ENCODE data around the gene RSAD1. TPM values are rescaled to one million over a fixed set of nuclear protein-coding genes. Genes with fewer than 3 reads are reported as not detected.

Gene RSAD1
- total RNA-seq, 1 donor from 2014 or later, result 9.7 TPM

DNA sequence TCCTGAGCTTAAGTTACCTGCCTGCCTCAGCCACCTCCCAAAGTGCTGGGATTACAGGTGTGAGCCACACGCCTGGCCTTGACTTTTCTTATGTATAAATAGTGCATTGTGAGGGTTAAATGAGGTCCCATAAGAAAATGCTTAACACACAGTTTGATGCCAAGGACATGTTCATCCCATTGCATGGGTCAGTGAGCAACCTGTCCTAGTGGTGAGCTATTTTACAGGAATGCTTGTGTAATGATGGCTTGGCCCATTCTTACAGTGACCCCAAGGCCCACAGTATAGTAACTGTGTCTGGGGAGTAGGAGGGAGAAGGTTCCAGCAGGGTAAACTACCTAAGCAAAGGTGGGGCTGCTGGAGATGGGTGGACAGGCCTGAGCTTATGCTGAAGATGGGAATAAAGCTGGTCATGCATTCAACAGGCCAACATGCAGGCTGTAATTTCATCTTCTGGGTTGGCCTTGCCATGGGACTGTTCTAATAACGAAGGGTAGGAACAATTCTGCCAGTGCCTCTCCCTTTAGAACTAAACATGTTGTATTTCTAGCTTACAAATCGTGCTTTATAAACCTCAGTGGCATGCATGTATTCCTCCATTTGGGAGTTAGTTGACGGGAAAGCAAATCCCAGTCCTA lies 46.4 kb upstream of the RSAD1 start:
- Mint-ChIP-seq H3K4me1 (peaks cover 16% of the 10 kb centered on the region), H3K9me3 (no peaks in the 10 kb centered on the region)
- H3K9me3 ChIP-seq (ENCODE audit: low read depth), result no peaks in the 10 kb centered on the region

DNA sequence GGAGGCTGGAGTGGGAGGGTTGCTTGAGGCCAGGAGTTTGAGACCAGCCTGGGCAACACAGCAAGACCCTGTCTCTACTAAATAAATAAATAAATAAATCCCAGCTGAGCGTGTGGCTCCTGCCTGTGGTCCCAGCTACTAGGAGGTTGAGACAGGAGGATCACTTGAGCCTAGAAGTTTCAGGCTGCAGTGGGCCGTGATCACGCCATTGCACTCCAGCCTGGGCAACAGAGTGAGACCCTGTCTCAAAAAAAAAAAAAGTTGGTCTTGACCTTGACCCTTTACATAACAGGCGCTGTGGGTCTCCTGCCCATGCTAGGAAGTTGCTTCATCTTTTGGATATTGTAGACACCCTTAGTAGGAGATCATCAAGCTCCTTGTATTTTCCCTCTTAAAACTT lies 41.3 kb upstream of the RSAD1 start:
- H3K4me1 Mint-ChIP-seq, result no peaks in the 10 kb centered on the region
- no peak overlapping the region for H3K27ac Mint-ChIP-seq
- no peaks in the 10 kb centered on the region for H3K9me3 ChIP-seq (ENCODE audit: low read depth)
- H3K4me1 ChIP-seq, result no peaks in the 10 kb centered on the region
- TF ChIP-seq, protein P1, sequence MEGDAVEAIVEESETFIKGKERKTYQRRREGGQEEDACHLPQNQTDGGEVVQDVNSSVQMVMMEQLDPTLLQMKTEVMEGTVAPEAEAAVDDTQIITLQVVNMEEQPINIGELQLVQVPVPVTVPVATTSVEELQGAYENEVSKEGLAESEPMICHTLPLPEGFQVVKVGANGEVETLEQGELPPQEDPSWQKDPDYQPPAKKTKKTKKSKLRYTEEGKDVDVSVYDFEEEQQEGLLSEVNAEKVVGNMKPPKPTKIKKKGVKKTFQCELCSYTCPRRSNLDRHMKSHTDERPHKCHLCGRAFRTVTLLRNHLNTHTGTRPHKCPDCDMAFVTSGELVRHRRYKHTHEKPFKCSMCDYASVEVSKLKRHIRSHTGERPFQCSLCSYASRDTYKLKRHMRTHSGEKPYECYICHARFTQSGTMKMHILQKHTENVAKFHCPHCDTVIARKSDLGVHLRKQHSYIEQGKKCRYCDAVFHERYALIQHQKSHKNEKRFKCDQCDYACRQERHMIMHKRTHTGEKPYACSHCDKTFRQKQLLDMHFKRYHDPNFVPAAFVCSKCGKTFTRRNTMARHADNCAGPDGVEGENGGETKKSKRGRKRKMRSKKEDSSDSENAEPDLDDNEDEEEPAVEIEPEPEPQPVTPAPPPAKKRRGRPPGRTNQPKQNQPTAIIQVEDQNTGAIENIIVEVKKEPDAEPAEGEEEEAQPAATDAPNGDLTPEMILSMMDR (IDR thresholded peaks at IDR 0.05), result no peak
- TF ChIP-seq EZH2phosphoT487 (IDR thresholded peaks at IDR 0.05) (no peak), EZH2 (IDR thresholded peaks at IDR 0.05) (no peak)
- H3F3A ChIP-seq (ENCODE audit: low read depth), result no peaks in the 10 kb centered on the region
- H3K4me3 ChIP-seq, result no peak overlapping the region
- no peak overlapping the region for H3K27ac ChIP-seq
- H3K9ac ChIP-seq, result no peak overlapping the region
- no peak for DNase-seq (ENCODE audit: low spot score)
- no peaks in the 10 kb centered on the region for H3K36me3 ChIP-seq
- H3K9me3 Mint-ChIP-seq, result no peaks in the 10 kb centered on the region
- H4K20me1 ChIP-seq (ENCODE audit: low read depth), result no peaks in the 10 kb centered on the region
- H3K4me3 Mint-ChIP-seq, result no peak overlapping the region
- no peak overlapping the region for H3K4me2 ChIP-seq
- H3K27me3 Mint-ChIP-seq (ENCODE audit: insufficient read depth, low read depth), result no peaks in the 10 kb centered on the region
- no peaks in the 10 kb centered on the region for H3K79me2 ChIP-seq (ENCODE audit: low read depth)
- no peaks in the 10 kb centered on the region for H3K27me3 ChIP-seq
- no peak overlapping the region for H2AFZ ChIP-seq (replicated peaks)
- H3K36me3 Mint-ChIP-seq, result peaks cover 2% of the 10 kb centered on the region

More for the DNA sequence above, 46.4 kb upstream of the RSAD1 start:
- no peak overlapping the region for H3K27ac ChIP-seq
- TF ChIP-seq EZH2 (IDR thresholded peaks at IDR 0.05) (no peak), EZH2phosphoT487 (IDR thresholded peaks at IDR 0.05) (no peak)
- TF ChIP-seq, protein P1 (IDR thresholded peaks at IDR 0.05), result no peak
- H3K4me1 ChIP-seq, result no peaks in the 10 kb centered on the region
- H3K36me3 ChIP-seq, result no peaks in the 10 kb centered on the region
- H3K4me3 Mint-ChIP-seq, result no peak overlapping the region
- no peak overlapping the region for H3K9ac ChIP-seq
- H3K4me3 ChIP-seq, result no peak overlapping the region
- H3K27me3 ChIP-seq, result no peaks in the 10 kb centered on the region
- H3K79me2 ChIP-seq (ENCODE audit: low read depth), result no peaks in the 10 kb centered on the region
- H3K36me3 Mint-ChIP-seq, result peaks cover 2% of the 10 kb centered on the region
- no peak for DNase-seq (ENCODE audit: low spot score)
- no peaks in the 10 kb centered on the region for H3K27me3 Mint-ChIP-seq (ENCODE audit: insufficient read depth, low read depth)
- H3K4me2 ChIP-seq, result no peak overlapping the region
- H3F3A ChIP-seq (ENCODE audit: low read depth), result peaks cover 4% of the 10 kb centered on the region
- H3K27ac Mint-ChIP-seq, result no peak overlapping the region
- no peaks in the 10 kb centered on the region for H4K20me1 ChIP-seq (ENCODE audit: low read depth)
- H2AFZ ChIP-seq (replicated peaks), result no peak overlapping the region

DNA sequence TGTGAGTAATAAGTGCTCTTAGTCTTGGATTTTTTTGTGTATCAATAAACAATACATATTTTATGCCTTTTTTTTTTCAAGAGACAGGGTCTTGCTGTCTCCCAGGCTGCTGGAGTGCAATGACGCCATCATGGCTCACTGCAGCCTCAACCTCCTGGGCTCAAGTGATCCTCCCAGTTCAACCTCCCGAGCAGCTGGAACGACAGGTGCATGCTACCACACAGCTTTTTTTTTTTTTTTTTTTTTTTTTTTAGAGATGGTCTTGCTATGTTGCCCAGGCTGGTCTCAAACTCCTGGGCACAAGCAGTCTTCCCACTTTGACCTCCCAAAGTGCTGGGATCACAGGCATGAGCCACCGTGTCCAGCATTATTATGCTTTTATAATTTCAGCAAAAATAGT lies 39.7 kb upstream of the RSAD1 start:
- Histone ChIP-seq H3K79me2 (ENCODE audit: low read depth) (no peaks in the 10 kb centered on the region), H3K4me3 (no peak overlapping the region), H3K9me3 (ENCODE audit: low read depth) (no peaks in the 10 kb centered on the region), H3K27ac (no peak overlapping the region), H3K4me2 (no peak overlapping the region), H3K27me3 (no peaks in the 10 kb centered on the region), H3K36me3 (no peaks in the 10 kb centered on the region), H3K9ac (no peak overlapping the region), H3K4me1 (no peaks in the 10 kb centered on the region), H2AFZ (replicated peaks) (no peak overlapping the region), H3F3A (ENCODE audit: low read depth) (no peaks in the 10 kb centered on the region), H4K20me1 (ENCODE audit: low read depth) (no peaks in the 10 kb centered on the region)
- Mint-ChIP-seq H3K27me3 (ENCODE audit: insufficient read depth, low read depth) (no peaks in the 10 kb centered on the region), H3K4me3 (no peak overlapping the region), H3K9me3 (no peaks in the 10 kb centered on the region), H3K4me1 (peaks cover 2% of the 10 kb centered on the region), H3K27ac (no peak overlapping the region), H3K36me3 (peaks cover 2% of the 10 kb centered on the region)
- no peak for DNase-seq (ENCODE audit: low spot score)
- TF ChIP-seq, protein P1 (IDR thresholded peaks at IDR 0.05), result no peak
- TF ChIP-seq EZH2 (IDR thresholded peaks at IDR 0.05), result no peak
- no peak for TF ChIP-seq EZH2phosphoT487 (IDR thresholded peaks at IDR 0.05)

All from neural progenitor cell (in vitro differentiated cells).